ENCODE data around the gene C1QTNF3. TPM values are rescaled to one million over a fixed set of nuclear protein-coding genes. Genes with fewer than 3 reads are reported as not detected.
"Not testable (repeated sequence)": the region's sequence is repeated elsewhere in the genome, so short reads cannot be mapped to it uniquely, and the experiment has no call there.

Gene C1QTNF3
- total RNA-seq, 4 donors from 2014 or later: 0.53 to 5.1 (median 1.6) TPM

GRCh38 chr5:34031117-34031516, 11.9 kb downstream of the C1QTNF3 start:
- TF ChIP-seq CTCF (IDR thresholded peaks at IDR 0.05): no peak
- TF ChIP-seq POLR2A (IDR thresholded peaks at IDR 0.05): no peak
- no peaks in the 10 kb centered on the region for H3K27me3 ChIP-seq
- no peak overlapping the region for H3K4me3 ChIP-seq
- no peak overlapping the region for H3K27ac ChIP-seq
- H3K4me1 ChIP-seq: no peaks in the 10 kb centered on the region
- DNase-seq: no peak
- H3K9me3 ChIP-seq: no peaks in the 10 kb centered on the region
- 84 to 89% methylated on average over 2 of the region's 2 CpGs for WGBS, 2 donors
- H3K36me3 ChIP-seq: peaks cover 0 to 28% (median 0%) of the 10 kb centered on the region in 3 donors
- intact Hi-C loops (cut with DNase I): no loop called here

GRCh38 chr5:34030585-34030984, 12.4 kb downstream of the C1QTNF3 start:
- H3K9me3 ChIP-seq; DNase-seq; intact Hi-C loops (cut with DNase I); H3K4me3 ChIP-seq; H3K27me3 ChIP-seq; H3K27ac ChIP-seq; H3K4me1 ChIP-seq: not testable (repeated sequence)
- H3K36me3 ChIP-seq: peaks cover 0 to 26% (median 0%) of the 10 kb centered on the region in 3 donors
- 91 to 95% methylated on average over 2 of the region's 2 CpGs for WGBS, 2 donors

DNA sequence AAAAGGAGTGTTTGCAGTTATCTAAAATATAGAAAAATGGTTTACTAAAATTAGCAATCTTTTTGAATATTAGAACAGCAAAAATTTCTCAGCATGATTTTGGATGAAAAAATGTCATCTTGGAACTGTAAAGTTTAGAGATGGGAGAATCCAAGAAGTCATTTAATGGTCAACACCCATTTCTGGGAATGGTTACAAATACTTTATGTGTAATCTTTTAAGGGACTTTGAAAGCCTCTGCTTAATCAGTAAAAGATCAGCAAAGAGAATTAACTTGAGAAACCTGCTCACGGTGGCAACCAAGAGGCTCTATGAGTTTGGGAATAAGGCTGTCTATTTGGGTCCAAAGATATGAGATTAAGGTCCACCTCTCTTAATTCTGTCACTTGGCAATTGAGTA, 13.0 kb downstream of the C1QTNF3 start:
- TF ChIP-seq POLR2A (IDR thresholded peaks at IDR 0.05) (no peak), CTCF (IDR thresholded peaks at IDR 0.05) (no peak)
- intact Hi-C loops (cut with DNase I): no loop called here
- Histone ChIP-seq H3K27ac (no peak overlapping the region), H3K4me1 (no peaks in the 10 kb centered on the region), H3K36me3 (peaks cover 0 to 20% (median 0%) of the 10 kb centered on the region in 3 donors), H3K27me3 (no peaks in the 10 kb centered on the region), H3K4me3 (no peak overlapping the region), H3K9me3 (no peaks in the 10 kb centered on the region)
- no peak for DNase-seq
- WGBS, 2 donors: 83 to 88% methylated on average over 1 of the region's 1 CpG

DNA sequence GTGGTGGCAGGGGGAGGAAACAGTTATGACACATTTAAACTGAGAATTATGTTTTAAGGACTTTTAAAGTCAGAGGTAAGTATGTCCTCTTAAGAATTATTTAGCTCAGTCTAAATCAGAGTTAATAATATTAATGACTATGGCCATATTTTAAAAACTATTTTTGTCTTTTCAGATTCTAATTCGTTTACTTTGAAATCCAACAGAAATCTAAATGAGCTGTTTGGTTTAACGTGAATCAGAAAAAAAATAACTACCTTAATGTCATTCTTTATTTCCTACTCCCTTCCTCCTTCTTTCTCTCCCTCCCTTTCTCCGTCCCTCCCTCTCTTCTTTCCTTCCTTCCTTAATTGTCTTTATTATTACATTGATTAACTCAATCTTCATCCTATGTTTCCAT, 14.7 kb downstream of the C1QTNF3 start:
- H3K9me3 ChIP-seq: no peaks in the 10 kb centered on the region
- no peak for DNase-seq
- no peaks in the 10 kb centered on the region for H3K4me1 ChIP-seq
- 78 to 85% methylated on average over 3 of the region's 3 CpGs for WGBS, 2 donors
- TF ChIP-seq POLR2A (IDR thresholded peaks at IDR 0.05) (no peak), CTCF (IDR thresholded peaks at IDR 0.05) (no peak)
- intact Hi-C loops (cut with DNase I): no loop called here
- H3K4me3 ChIP-seq: no peak overlapping the region
- H3K27me3 ChIP-seq: no peaks in the 10 kb centered on the region
- no peak overlapping the region for H3K27ac ChIP-seq
- H3K36me3 ChIP-seq: peaks cover 0 to 19% (median 0%) of the 10 kb centered on the region in 3 donors

DNA sequence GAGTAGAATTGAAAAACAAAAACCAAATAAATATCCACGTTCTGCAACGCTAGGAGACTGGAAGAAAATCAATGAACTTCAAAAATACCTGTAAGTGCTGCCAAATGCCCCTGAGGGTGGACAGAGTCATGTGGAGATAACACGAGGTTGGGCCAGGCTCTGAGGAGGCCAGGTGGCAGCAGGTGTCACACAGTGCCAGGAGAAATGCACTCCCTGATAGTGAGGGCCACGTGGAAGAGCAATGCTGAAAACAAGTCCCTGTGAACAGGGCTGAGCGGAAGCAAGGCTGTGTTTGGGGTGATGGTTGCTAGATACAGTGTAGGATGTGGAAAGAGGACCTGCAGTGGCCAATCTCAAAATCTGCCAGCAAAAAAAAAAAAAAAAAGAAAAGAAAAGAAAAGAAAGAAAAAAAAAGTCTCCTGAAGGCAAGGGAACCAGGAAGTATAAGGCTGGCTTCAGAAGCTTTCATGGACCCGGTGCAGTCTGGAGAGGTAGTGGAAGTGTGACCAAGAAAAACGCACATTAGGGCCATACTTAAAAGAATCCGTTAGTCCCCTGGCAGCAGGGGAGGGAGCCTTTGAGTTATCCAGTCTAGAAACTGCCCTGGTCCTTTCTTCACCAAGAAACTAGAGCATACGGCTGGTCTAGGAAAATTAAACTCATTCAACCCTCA, 16.8 kb downstream of the C1QTNF3 start:
- Histone ChIP-seq H3K27me3 (no peaks in the 10 kb centered on the region), H3K4me1 (no peaks in the 10 kb centered on the region), H3K36me3 (peaks cover 0 to 17% (median 0%) of the 10 kb centered on the region in 3 donors), H3K9me3 (no peaks in the 10 kb centered on the region), H3K27ac (no peak overlapping the region), H3K4me3 (no peak overlapping the region)
- WGBS, 2 donors: 74 to 76% methylated on average over 9 of the region's 9 CpGs
- DNase-seq: no peak
- no peak for TF ChIP-seq POLR2A (IDR thresholded peaks at IDR 0.05)
- TF ChIP-seq CTCF (IDR thresholded peaks at IDR 0.05): no peak
- intact Hi-C loops (cut with DNase I): no loop called here

All from esophagus squamous epithelium (tissue), 5 donors.